K562 (cell line): ENCODE results near the gene DIPK1B. TPM values are rescaled to one million over a fixed set of nuclear protein-coding genes. Genes with fewer than 3 reads are reported as not detected.

Experiments
- FOXK2 ChIP-seq, 2 experiments: fragments of 450-650 bp; IDR thresholded peaks in 1 of 2; conservative IDR thresholded peaks in 1 of 2; 2 replicates each; pipeline ENCODE4 v1.6.1; 2016; ENCODE audit warnings: low read depth in 2 of 2, mild to moderate bottlenecking in 1 of 2
- GTF3C2 ChIP-seq: IDR thresholded peaks from 3 replicates; pipeline ENCODE4 v1.6.1; 2011; ENCODE audit warnings: borderline replicate concordance, mild to moderate bottlenecking, moderate library complexity; ENCODE audit not compliant: insufficient read length; ENCODE audit errors: extremely low read depth
- POLR2AphosphoS2 ChIP-seq: IDR thresholded peaks from 2 replicates; pipeline ENCODE4 v1.6.1; 2012; ENCODE audit warnings: low read length, improper control_type of control experiment
- RBM22 ChIP-seq: fragments of 200-400 bp; formaldehyde crosslinking; IDR thresholded peaks from 2 replicates; pipeline ENCODE4 v1.6.1; 2018; ENCODE audit warnings: low read length, low read depth; ENCODE audit not compliant: poor library complexity, severe bottlenecking
- SUPT5H ChIP-seq: fragments of 450-650 bp; IDR thresholded peaks from 2 replicates; pipeline ENCODE4 v1.6.1; 2016
- ZBED1 ChIP-seq: IDR thresholded peaks from 2 replicates; pipeline ENCODE4 v1.6.1; 2014
- ZMIZ1 ChIP-seq, 2 experiments: fragments of 150-350 bp in 1 of 2; IDR thresholded peaks; 2 replicates each; pipeline ENCODE4 v1.6.1; 2012 to 2016; ENCODE audit warnings: low read depth in 2 of 2, low read length in 2 of 2, mild to moderate bottlenecking in 1 of 2, moderate library complexity in 1 of 2
- ZNF121 ChIP-seq: sonication (generic); formaldehyde crosslinking; conservative IDR thresholded peaks from 2 replicates; pipeline ENCODE4 v1.8.0; 2022; ENCODE audit warnings: missing genetic modification reagents
- polyA plus RNA-seq, 8 experiments: library from polyadenylated mRNA; depleted of rRNA in 4 of 8; stranded (reverse) in 5 of 8; unstranded in 3 of 8; fragments of >200 nt; fragmentation: Nextera tagmentation in 2 of 8; fragmentation: Illumina TruSeq in 1 of 8; extraction: Ambion mirVana in 2 of 8; extraction: Trizol in 1 of 8; gene quantifications; 2 replicates each; pipeline versions ENCODE4 v1.2.1 to v1.2.3, GENCODE V29; 2011 to 2014; ENCODE audit warnings: inconsistent platforms in 1 of 8, missing spikeins in 1 of 8
- total RNA-seq, 7 experiments: library from RNA; depleted of rRNA in 6 of 7; stranded (reverse); fragments of >200 nt in 6 of 7; fragmentation: Illumina TruSeq in 2 of 7; extraction: Trizol in 2 of 7; gene quantifications; 2 replicates each; pipeline versions ENCODE4 v1.2.1 to v1.2.3, GENCODE V29; 2011 to 2021; ENCODE audit warnings: low replicate concordance in 1 of 7
- TF ChIP-seq, protein P1 (sequence below): fragments of 200-400 bp; formaldehyde crosslinking; IDR thresholded peaks from 2 replicates; pipeline ENCODE4 v1.6.1; 2017; ENCODE audit warnings: mild to moderate bottlenecking, low read depth, low read length, moderate library complexity

DIPK1B gene
- total and polyA plus RNA-seq, 9 of the 15 experiments (the other 6 are each of a cell fraction or from before 2014, with no cell fraction given) = 0.08 to 22.3 (median 5.9) TPM

GRCh38 chr9:136667214-136667939 is 45.0 kb upstream of the DIPK1B start (continued):
- TF ChIP-seq ZMIZ1 (IDR thresholded peaks at IDR 0.05; ENCODE audit: low read depth in 2 of 2, low read length in 2 of 2) (no peak), FOXK2 (conservative IDR thresholded peaks at IDR 0.05 in 1 of 2, IDR thresholded peaks at IDR 0.05 in 1 of 2; ENCODE audit: low read depth in 2 of 2) (no peak), RBM22 (peak; percentile 13), SUPT5H (0 out of 2 replicates have a peak, but pooled peaks have one; percentile 33), POLR2AphosphoS2 (peak; percentile 82; the same call in 1 of the 2 replicates), GTF3C2 (no peak), ZBED1 (peak; percentile 61; the same call in 1 of the 2 replicates), ZNF121 (no peak)
- TF ChIP-seq, protein P1, sequence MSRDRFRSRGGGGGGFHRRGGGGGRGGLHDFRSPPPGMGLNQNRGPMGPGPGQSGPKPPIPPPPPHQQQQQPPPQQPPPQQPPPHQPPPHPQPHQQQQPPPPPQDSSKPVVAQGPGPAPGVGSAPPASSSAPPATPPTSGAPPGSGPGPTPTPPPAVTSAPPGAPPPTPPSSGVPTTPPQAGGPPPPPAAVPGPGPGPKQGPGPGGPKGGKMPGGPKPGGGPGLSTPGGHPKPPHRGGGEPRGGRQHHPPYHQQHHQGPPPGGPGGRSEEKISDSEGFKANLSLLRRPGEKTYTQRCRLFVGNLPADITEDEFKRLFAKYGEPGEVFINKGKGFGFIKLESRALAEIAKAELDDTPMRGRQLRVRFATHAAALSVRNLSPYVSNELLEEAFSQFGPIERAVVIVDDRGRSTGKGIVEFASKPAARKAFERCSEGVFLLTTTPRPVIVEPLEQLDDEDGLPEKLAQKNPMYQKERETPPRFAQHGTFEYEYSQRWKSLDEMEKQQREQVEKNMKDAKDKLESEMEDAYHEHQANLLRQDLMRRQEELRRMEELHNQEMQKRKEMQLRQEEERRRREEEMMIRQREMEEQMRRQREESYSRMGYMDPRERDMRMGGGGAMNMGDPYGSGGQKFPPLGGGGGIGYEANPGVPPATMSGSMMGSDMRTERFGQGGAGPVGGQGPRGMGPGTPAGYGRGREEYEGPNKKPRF = no peak
- TF ChIP-seq, all 486 proteins: peak for 10
